Effector memory CD8-positive, alpha-beta T cell (primary cell): ENCODE results near the gene IFT22.
"Not testable (repeated sequence)": the region's sequence is repeated elsewhere in the genome, so short reads cannot be mapped to it uniquely, and the experiment has no call there.

ENCODE experiments used
- ATAC-seq: fragments of 150-1000 bp; cut with Tn5 transposase; replicated peaks from 2 replicates; pipeline ENCODE4 v1.10.0; 2021; ENCODE audit warnings: mild to moderate bottlenecking, moderate library complexity
- DNase-seq, 3 experiments: peaks; one replicate each; pipeline ENCODE4 v3.0.0; 2021
- H3K27ac Mint-ChIP-seq, 2 donors: one replicate each; pipeline ENCODE4 v1.8.0; 2022; ENCODE audit warnings: mild to moderate bottlenecking in 2 of 2, mixed read lengths in 2 of 2, moderate library complexity in 2 of 2
- H3K27me3 Mint-ChIP-seq, 2 donors: one replicate each; pipeline ENCODE4 v1.8.0; 2022; ENCODE audit warnings: mixed read lengths in 2 of 2
- H3K36me3 Mint-ChIP-seq: one replicate; pipeline ENCODE4 v1.8.0; 2022; ENCODE audit warnings: mild to moderate bottlenecking, moderate library complexity, mixed read lengths; ENCODE audit not compliant: insufficient read depth
- H3K4me1 Mint-ChIP-seq, 2 donors: one replicate each; pipeline ENCODE4 v1.8.0; 2022; ENCODE audit warnings: low read depth in 2 of 2, mixed read lengths in 2 of 2
- H3K4me3 Mint-ChIP-seq, 2 donors: one replicate each; pipeline ENCODE4 v1.8.0; 2022; ENCODE audit warnings: mild to moderate bottlenecking in 2 of 2, mixed read lengths in 2 of 2, moderate library complexity in 2 of 2
- H3K9me3 Mint-ChIP-seq, 2 donors: one replicate each; pipeline ENCODE4 v1.8.0; 2022; ENCODE audit warnings: mixed read lengths in 2 of 2

IFT22 gene

GRCh38 chr7:101300465-101301376 is 20.9 kb downstream of the IFT22 start:
- ATAC-seq (no peak), DNase-seq (no peak)
- Mint-ChIP-seq H3K9me3 (peaks cover 3 to 10% of the 10 kb centered on the region in 2 donors), H3K27me3 (peaks cover 56 to 77% of the 10 kb centered on the region in 2 donors), H3K4me1 (peaks cover 4 to 8% of the 10 kb centered on the region in 2 donors), H3K27ac (no peak overlapping the region), H3K36me3 (peaks cover 6% of the 10 kb centered on the region), H3K4me3 (no peak overlapping the region)

- ATAC-seq: no peak
- Mint-ChIP-seq H3K27ac (no peak overlapping the region), H3K27me3 (peaks cover 60 to 83% of the 10 kb centered on the region in 2 donors), H3K9me3 (peaks cover 3 to 10% of the 10 kb centered on the region in 2 donors), H3K4me3 (no peak overlapping the region), H3K36me3 (peaks cover 6% of the 10 kb centered on the region), H3K4me1 (peaks cover 4 to 8% of the 10 kb centered on the region in 2 donors)
- no peak for DNase-seq
Observed at GRCh38 chr7:101299511-101300464, 21.8 kb downstream of the IFT22 start.

- ATAC-seq (no peak), DNase-seq (no peak)
- H3K36me3 Mint-ChIP-seq: peaks cover 10% of the 10 kb centered on the region
- no peaks in the 10 kb centered on the region for H3K9me3 Mint-ChIP-seq
- no peak overlapping the region for H3K4me3 Mint-ChIP-seq
- H3K27me3 Mint-ChIP-seq: peaks cover 69 to 89% of the 10 kb centered on the region in 2 donors
- no peak overlapping the region for H3K27ac Mint-ChIP-seq
- peaks cover 6 to 11% of the 10 kb centered on the region in 2 donors for H3K4me1 Mint-ChIP-seq
Observed at GRCh38 chr7:101294832-101295121, 26.8 kb downstream of the IFT22 start.

GRCh38 chr7:101294039-101294831 is 27.4 kb downstream of the IFT22 start:
- Mint-ChIP-seq H3K27me3 (peaks cover 64 to 89% of the 10 kb centered on the region in 2 donors), H3K36me3 (peaks cover 10% of the 10 kb centered on the region), H3K27ac (no peak overlapping the region), H3K4me1 (peaks cover 6 to 12% of the 10 kb centered on the region in 2 donors), H3K9me3 (no peaks in the 10 kb centered on the region), H3K4me3 (no peak overlapping the region)
- DNase-seq (no peak), ATAC-seq (no peak)

GRCh38 chr7:101293069-101294021 is 28.3 kb downstream of the IFT22 start:
- ATAC-seq, H3K4me3 Mint-ChIP-seq, H3K9me3 Mint-ChIP-seq, H3K27ac Mint-ChIP-seq, DNase-seq: not testable (repeated sequence)
- H3K27me3 Mint-ChIP-seq: peaks cover 60 to 84% of the 10 kb centered on the region in 2 donors
- H3K36me3 Mint-ChIP-seq: peaks cover 10% of the 10 kb centered on the region
- H3K4me1 Mint-ChIP-seq: peaks cover 10 to 12% of the 10 kb centered on the region in 2 donors

GRCh38 chr7:101292566-101292965 is 29.0 kb downstream of the IFT22 start:
- peaks cover 54 to 76% of the 10 kb centered on the region in 2 donors for H3K27me3 Mint-ChIP-seq
- H3K4me3 Mint-ChIP-seq, H3K27ac Mint-ChIP-seq, H3K9me3 Mint-ChIP-seq, ATAC-seq, DNase-seq: not testable (repeated sequence)
- H3K36me3 Mint-ChIP-seq: peaks cover 10% of the 10 kb centered on the region
- peaks cover 10 to 12% of the 10 kb centered on the region in 2 donors for H3K4me1 Mint-ChIP-seq

- H3K9me3 Mint-ChIP-seq, H3K36me3 Mint-ChIP-seq: not testable (repeated sequence)
- peak; percentile 59 to 63 (median 59) for DNase-seq
- Mint-ChIP-seq H3K4me1 (peaks cover 10 to 16% of the 10 kb centered on the region in 2 donors), H3K27ac (peak overlapping the region in 1 of 2 donors; percentile 53), H3K4me3 (peak overlapping the region in 1 of 2 donors; percentile 48), H3K27me3 (peaks cover 42 to 62% of the 10 kb centered on the region in 2 donors)
- peak; percentile 80 for ATAC-seq
Observed at GRCh38 chr7:101290186-101291037, 31.2 kb downstream of the IFT22 start.

- peaks cover 10 to 16% of the 10 kb centered on the region in 2 donors for H3K4me1 Mint-ChIP-seq
- peak; percentile 49 for ATAC-seq
- peak overlapping the region in 1 of 2 donors; percentile 48 for H3K4me3 Mint-ChIP-seq
- not testable (repeated sequence) for DNase-seq, H3K9me3 Mint-ChIP-seq, H3K36me3 Mint-ChIP-seq
- peak overlapping the region in 1 of 2 donors; percentile 53 for H3K27ac Mint-ChIP-seq
- H3K27me3 Mint-ChIP-seq: peaks cover 36 to 55% of the 10 kb centered on the region in 2 donors
Observed at GRCh38 chr7:101289687-101290086, 31.9 kb downstream of the IFT22 start.

- no peak for ATAC-seq
- Mint-ChIP-seq H3K4me1 (peaks cover 10 to 16% of the 10 kb centered on the region in 2 donors), H3K27ac (no peak overlapping the region), H3K36me3 (peaks cover 7% of the 10 kb centered on the region), H3K9me3 (no peaks in the 10 kb centered on the region), H3K27me3 (peaks cover 25 to 42% of the 10 kb centered on the region in 2 donors), H3K4me3 (no peak overlapping the region)
- no peak for DNase-seq
Observed at GRCh38 chr7:101288439-101288838, 33.2 kb downstream of the IFT22 start.

GRCh38 chr7:101287032-101287431 is 34.6 kb downstream of the IFT22 start:
- ATAC-seq (no peak), DNase-seq (no peak)
- Mint-ChIP-seq H3K27me3 (peaks cover 16 to 31% of the 10 kb centered on the region in 2 donors), H3K27ac (no peak overlapping the region), H3K4me3 (no peak overlapping the region), H3K4me1 (peaks cover 17 to 23% of the 10 kb centered on the region in 2 donors), H3K9me3 (no peaks in the 10 kb centered on the region), H3K36me3 (peaks cover 16% of the 10 kb centered on the region)

- peak overlapping the region in 1 of 2 donors; percentile 36 for H3K27ac Mint-ChIP-seq
- peaks cover 9 to 24% of the 10 kb centered on the region in 2 donors for H3K27me3 Mint-ChIP-seq
- not testable (repeated sequence) for DNase-seq, H3K9me3 Mint-ChIP-seq, ATAC-seq, H3K4me3 Mint-ChIP-seq
- H3K36me3 Mint-ChIP-seq: peaks cover 16% of the 10 kb centered on the region
- H3K4me1 Mint-ChIP-seq: peaks cover 17 to 23% of the 10 kb centered on the region in 2 donors
Observed at GRCh38 chr7:101285880-101286279, 35.7 kb downstream of the IFT22 start.
